Fibroblast of the aortic adventitia (primary cell): ENCODE measurements around the gene MYO7A. TPM values are rescaled to one million over a fixed set of nuclear protein-coding genes. Genes with fewer than 3 reads are reported as not detected.

Experiments
- DNase-seq: peaks from one replicate; pipeline ENCODE4 v3.0.0-alpha.2; 2010; ENCODE audit warnings: low read depth
- H3K4me3 ChIP-seq: 2 replicates; pipeline ENCODE4 v1.5.1; 2011; ENCODE audit warnings: low read depth, mild to moderate bottlenecking, control low read depth, low read length, moderate library complexity
- total RNA-seq: library from RNA; depleted of rRNA; stranded (reverse); fragments of >200 nt; gene quantifications from 2 replicates; pipeline ENCODE4 v1.2.3, GENCODE V29; 2012; ENCODE audit warnings: low replicate concordance
- TF ChIP-seq, protein P1 (sequence below): IDR thresholded peaks from 2 replicates; pipeline ENCODE4 v1.5.1; 2011; ENCODE audit warnings: mild to moderate bottlenecking, low read length, control low read depth, inconsistent platforms; ENCODE audit not compliant: insufficient read depth

MYO7A gene
- total RNA-seq, 1 donor: 0.45 TPM

DNA sequence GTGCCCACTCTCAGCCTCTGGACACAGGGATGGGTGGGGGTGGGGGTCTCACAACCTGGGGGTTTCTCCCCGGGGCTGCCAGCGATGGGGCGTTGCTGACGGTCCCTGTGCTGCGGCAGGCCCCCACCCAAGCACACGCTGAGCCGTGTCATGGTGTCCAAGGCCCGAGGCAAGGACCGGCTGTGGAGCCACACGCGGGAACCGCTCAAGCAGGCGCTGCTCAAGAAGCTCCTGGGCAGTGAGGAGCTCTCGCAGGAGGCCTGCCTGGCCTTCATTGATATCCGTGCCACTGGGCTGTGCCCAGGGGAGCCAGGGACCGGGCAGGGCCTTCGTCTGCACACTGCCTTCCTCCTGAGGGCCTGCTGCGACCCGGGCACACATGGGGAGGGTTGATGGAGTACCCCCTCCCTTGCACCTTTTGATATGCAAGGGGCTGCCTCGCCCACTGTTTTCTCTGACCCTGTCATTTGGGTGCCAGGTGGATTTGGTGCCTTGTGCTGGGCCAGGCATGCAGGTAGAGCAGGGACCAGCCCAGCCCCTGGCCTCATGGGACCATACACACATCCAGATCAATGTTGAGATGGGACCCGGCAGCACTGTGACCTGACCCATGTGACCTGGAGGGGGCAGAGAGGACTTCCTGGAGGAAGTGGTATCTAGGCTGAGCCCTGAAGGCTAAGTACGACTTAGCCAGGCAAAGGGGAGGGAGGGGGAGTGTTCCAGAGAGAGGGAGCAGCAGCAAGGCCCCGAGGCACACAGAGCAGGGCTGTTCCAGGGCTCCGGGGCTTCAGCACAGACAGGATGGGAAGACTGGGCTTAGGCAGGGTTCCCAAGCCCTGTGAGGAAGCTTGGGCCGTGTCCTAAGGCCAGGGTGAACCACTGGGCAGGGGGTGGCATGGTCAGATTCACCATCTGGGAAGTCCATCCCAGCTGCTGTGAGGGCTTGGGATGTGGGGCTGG lies 75.2 kb downstream of the MYO7A start:
- TF ChIP-seq, protein P1, sequence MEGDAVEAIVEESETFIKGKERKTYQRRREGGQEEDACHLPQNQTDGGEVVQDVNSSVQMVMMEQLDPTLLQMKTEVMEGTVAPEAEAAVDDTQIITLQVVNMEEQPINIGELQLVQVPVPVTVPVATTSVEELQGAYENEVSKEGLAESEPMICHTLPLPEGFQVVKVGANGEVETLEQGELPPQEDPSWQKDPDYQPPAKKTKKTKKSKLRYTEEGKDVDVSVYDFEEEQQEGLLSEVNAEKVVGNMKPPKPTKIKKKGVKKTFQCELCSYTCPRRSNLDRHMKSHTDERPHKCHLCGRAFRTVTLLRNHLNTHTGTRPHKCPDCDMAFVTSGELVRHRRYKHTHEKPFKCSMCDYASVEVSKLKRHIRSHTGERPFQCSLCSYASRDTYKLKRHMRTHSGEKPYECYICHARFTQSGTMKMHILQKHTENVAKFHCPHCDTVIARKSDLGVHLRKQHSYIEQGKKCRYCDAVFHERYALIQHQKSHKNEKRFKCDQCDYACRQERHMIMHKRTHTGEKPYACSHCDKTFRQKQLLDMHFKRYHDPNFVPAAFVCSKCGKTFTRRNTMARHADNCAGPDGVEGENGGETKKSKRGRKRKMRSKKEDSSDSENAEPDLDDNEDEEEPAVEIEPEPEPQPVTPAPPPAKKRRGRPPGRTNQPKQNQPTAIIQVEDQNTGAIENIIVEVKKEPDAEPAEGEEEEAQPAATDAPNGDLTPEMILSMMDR: no peak
- H3K4me3 ChIP-seq: no peak overlapping the region
- no peak for DNase-seq

DNA sequence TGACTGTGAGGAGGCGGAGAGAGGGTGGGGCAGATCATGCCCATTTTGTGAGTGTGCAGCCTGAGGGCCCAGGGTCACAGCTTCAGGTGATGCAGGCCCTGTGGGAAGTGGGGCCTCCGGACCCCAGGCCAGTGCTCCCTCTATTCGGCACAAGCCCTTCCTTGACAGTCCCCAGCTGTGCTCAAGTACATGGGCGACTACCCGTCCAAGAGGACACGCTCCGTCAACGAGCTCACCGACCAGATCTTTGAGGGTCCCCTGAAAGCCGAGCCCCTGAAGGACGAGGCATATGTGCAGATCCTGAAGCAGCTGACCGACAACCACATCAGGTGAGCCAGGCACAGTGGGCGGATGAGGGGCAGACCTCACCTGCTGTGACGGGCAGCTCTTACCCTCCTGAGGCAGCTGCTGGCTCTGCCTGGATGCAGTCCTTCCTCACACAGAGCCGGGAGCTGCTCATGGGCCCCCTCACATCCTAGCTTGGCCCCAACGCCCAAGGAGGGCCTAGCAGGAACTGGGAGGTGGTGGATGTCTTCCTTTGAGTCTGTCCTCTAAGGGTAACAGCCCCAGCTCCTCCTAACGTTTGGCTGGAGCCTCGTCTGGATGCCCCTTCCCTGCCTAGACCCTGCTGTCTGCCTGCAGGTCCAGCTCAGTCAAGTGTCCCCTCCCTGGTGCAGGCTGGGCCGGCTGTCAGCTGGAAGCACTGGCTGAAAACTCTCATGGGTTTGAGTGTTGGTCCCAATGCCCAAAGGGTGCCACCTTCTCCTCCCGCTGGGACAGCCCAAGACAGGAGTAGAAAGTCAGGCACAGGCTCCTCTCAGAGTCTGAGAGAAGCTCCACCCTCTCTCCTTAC lies 76.1 kb downstream of the MYO7A start:
- no peak for DNase-seq

DNA sequence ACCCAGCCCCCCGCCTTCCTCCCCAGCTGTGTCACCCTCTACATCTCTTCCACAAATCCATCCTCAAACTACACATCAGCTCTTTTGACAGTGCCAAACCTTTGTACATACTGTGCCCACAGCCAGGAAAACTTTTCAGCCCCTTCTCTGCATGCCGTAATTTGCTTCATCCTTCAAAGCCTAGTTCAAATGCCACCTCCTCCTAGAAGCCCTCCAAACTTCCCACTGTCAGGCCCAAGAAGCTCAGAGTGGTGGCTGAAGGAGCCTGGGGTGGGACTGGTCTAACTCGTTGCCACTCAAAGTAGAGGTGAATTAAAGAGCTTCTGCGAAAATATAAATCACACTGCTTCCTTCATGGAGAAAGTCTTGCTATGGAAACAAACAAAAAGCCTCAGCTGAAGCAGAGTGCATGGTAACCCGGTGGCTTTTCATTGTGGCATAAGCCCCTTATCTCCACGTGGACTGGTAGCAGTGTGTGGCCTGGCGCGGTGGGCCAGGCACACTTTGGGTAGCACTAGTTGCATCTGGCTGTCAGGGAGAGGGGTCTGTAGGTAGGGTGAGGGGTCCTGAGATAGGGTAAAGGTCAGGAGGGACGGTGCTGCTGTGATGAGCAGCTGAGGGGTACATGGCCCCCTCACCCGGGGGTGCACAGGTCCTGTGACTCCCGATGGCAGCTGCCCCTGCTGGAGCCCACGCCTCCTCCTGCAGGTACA lies 76.9 kb downstream of the MYO7A start:
- DNase-seq: no peak
- no peak overlapping the region for H3K4me3 ChIP-seq
- TF ChIP-seq, protein P1: no peak

More for the DNA sequence above, 76.1 kb downstream of the MYO7A start:
- H3K4me3 ChIP-seq: no peak overlapping the region
- TF ChIP-seq, protein P1: no peak

DNA sequence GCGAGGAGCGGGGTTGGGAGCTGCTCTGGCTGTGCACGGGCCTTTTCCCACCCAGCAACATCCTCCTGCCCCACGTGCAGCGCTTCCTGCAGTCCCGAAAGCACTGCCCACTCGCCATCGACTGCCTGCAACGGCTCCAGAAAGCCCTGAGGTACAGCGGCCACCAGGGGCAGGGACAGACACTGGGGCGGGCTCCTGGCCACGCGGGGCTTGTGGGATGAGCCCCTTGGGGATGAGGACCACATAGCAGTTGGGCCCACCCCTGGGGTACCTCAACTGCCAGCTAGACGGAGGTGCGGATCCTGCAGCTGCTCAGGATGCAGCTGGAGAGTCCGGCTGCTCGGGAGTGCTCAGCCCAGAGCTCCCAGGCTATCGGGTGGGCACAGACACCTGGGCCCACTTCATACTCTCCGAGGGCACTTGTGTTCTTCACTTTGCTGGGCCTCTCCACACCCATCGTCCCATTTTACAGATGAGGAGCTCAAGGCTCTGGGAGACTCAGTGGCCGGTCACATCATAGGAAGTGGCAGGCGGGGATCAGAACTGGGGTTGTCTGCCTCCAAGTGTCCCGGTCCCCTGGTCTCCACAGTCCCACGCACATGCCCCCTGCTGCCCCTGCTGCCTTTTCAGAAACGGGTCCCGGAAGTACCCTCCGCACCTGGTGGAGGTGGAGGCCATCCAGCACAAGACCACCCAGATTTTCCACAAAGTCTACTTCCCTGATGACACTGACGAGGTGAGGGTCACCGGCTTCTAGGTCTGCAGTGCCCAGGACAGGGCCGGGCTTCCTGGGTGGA lies 77.6 kb downstream of the MYO7A start:
- TF ChIP-seq, protein P1: no peak
- no peak for DNase-seq
- no peak overlapping the region for H3K4me3 ChIP-seq

DNA sequence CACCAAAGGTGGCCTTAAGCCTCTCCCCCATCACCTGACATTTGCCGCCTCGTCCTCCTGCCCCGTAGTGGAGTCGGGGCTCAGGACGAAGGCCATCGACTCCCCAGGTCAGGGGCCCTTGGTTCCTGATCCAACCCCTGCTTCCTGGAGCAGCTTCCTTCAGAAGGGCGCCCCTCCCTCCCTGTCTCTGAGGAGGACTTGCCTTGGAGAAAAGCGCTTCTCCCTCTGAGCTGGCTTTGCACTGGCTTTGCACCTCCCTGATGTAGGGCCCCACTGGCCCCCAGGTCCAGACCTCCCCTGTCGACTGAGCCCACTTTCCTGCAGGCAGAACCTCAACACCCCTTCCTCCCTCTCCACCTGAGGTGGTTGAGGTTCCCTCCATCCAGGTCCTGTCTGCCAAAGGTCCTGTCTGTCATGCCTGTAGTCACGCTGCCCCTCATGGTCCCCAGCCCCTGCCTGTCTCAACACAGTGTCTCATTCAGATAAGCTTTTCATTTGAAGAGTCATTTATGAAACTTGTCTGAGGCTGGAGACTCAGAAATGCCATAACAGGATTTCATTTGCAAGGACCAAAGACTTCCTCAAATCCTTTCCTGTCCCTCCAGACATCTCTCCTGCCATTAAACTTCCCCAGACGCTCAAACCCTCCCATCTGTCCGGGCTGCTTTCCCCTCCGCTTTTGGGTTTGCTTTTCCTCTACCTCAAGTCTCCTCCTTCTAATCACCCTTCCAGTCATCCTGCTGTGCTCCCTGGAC lies 78.4 kb downstream of the MYO7A start:
- no peak overlapping the region for H3K4me3 ChIP-seq
- DNase-seq: no peak
- TF ChIP-seq, protein P1: no peak
